ENCODE results near the gene RHOXF2.
"Not testable (repeated sequence)": the region's sequence is repeated elsewhere in the genome, so short reads cannot be mapped to it uniquely, and the experiment has no call there.

RHOXF2 gene, protein sequence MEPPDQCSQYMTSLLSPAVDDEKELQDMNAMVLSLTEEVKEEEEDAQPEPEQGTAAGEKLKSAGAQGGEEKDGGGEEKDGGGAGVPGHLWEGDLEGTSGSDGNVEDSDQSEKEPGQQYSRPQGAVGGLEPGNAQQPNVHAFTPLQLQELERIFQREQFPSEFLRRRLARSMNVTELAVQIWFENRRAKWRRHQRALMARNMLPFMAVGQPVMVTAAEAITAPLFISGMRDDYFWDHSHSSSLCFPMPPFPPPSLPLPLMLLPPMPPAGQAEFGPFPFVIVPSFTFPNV

GRCh38 chrX:120158313-120158712 is at the start of gene RHOXF2:
Gene RHOXF2 (plus strand): TSS chrX:120158613. CDS start chrX:120158751, 138 bp downstream.
- DNase-seq, result not testable (repeated sequence)

- DNase-seq, result no peak
Measured at GRCh38 chrX:120109378-120109777, 49.0 kb upstream of the RHOXF2 start.

GRCh38 chrX:120111611-120112010 is 46.8 kb upstream of the RHOXF2 start:
- DNase-seq, result no peak

- DNase-seq, result no peak
Measured at GRCh38 chrX:120115438-120115963, 42.9 kb upstream of the RHOXF2 start, which contains the start of gene RHOXF1. Gene RHOXF1 (minus strand): TSS chrX:120115913. CDS start chrX:120115862, 51 bp downstream.

DNA sequence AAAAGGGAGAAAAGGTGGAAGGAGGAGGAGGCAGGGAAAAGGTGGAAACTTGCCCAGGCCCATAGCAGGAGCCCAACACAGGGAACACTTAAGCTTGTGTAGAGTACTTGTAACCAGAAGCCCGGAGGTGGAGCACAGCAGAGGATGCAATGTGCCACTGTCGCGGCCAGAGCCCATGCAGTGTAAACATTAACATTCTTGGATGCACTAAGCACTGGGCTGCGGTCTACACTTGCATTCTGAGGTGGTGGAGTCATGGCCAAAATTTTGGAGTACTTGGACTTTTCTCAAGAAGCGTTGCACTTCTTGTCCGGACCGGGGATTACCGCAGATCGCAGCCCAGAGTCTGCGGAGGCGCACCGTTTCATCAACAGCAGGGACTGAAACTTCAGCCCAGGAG is 38.2 kb upstream of the RHOXF2 start:
- DNase-seq, result no peak

DNA sequence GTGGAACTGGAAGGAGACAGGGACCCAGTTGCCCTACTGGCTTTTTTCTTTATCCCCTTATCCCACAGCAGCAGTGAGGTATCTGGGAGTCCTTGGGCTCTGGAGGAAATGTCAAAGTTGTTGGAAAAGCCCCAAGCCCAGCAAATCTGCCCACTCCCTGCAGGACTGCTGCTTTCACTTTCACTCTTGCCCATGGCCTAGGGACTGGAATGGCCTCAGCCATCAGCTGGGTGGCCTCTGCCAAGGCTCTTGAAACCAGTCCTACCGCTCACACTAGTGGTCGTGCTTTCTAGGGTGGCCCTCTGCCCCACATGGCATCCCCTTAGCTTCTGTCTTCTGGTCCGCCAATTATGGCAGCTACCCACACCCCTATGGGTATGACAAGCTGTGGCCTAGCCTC is 33.0 kb upstream of the RHOXF2 start:
- DNase-seq, result no peak

- not testable (repeated sequence) for DNase-seq
Measured at GRCh38 chrX:120128306-120128846, 30.0 kb upstream of the RHOXF2 start.

DNA sequence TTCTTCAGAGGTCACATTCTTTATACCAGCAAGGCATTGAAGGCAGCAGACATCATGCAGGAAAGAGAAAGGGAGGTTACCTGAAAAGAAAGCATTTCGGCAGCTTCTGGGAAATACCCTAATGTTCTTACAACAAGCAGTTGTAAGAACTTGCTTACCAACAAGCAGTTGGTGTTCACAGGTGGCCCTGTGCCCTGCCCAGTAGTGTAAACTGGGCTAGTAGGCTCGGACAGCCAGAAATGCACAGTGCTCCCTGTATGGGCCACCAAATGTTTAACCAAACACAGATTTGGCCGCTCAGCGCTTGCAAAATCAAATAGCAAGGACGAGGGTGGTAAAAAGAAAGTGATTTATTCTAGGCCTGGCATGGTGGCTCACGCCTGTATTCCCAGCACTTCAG is 22.3 kb upstream of the RHOXF2 start:
- DNase-seq, result no peak

DNA sequence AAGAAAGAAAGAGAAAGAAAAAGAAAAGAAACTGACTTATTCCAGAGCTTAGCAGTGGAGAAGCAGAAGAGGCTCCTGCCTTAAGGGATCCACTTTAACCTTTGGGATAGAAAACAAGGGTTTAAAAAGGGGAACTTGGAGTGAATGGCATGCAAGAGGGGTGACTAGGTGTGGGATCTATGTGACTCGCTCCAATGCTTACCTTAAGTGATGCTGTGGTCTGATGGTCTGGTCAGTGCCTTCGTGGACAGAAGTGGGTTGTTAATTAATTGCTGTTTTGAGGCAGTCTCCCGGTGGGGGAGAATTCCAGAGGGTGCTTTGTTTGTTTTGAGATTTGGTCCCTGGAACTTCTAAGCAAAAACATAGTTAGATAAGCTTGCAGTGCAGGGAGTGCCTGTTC is 21.6 kb upstream of the RHOXF2 start:
- DNase-seq, result no peak

DNA sequence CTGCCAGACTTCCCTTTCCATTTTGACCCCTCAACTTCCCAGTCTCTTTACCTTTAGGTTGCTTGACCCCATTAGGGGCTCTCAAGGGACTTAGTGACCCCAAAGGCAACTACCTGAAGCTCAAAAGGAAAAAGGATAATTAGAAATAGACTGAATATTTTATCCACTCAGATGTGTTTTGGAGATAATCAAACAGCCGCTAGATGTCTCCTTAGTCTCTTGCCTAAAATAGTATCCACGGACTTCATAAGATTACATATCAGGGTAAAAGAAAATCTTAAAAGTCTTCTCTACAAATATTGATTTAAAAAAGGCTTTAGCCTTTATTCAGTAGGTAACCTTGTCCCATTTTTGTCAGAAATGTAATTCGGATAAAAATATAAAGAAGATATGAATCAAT is 21.0 kb upstream of the RHOXF2 start:
- no peak for DNase-seq

DNA sequence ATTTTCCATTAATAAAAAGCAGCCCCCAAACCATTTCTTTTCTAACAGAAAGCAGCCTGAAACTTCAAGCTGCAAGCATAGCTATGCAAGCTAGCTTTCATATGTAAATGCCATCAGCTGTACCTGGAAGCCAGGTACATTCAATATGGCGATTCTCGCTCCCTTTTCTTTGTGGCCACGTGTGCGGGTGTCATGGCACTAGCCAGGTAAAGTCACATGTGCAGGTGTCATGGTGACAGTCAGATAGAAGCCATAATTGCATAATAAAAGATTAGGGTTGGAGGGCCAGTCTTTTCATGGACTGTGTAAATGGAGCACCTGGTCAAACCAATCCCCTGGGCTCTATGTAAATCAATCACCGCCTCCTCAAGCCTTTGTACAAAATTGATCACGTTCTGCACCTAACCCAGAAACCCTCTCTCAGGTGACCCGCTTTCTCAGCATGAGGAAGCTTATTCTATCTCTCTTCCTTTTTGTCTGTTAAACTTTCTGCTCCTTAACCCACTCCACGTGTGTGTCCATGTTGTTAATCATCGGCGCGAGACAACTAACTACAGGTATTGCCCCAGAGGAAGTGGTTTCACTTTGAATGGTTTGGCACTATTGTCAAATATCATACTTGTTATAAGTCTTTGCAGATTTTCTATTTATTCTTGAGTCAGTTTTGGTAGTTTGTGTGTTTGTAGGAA is 18.0 kb upstream of the RHOXF2 start:
- DNase-seq, result no peak

GRCh38 chrX:120144178-120144844 is 14.1 kb upstream of the RHOXF2 start:
- peak; percentile 4 for DNase-seq

- DNase-seq, result no peak
Measured at GRCh38 chrX:120145295-120145925, 13.0 kb upstream of the RHOXF2 start.

DNA sequence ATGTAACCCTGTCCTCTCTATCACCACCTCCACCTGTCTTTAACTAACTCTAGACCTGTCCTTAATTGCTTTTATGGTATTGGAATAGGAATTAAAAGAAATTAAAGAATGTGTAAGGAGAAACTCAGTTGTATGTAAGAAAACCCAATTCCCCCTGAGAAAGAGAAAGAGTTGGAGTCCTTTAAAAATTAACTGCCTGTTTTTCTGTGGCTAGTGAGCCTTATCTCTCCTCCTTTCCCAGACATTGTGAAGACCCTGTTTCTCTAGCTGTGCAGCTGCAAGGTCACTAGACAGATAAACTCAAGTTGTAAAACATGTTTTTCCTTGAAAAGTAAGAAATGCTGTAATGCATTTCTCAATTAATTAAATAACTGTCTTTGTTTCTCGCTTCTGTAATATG is 12.1 kb upstream of the RHOXF2 start:
- DNase-seq, result not testable (repeated sequence)

DNA sequence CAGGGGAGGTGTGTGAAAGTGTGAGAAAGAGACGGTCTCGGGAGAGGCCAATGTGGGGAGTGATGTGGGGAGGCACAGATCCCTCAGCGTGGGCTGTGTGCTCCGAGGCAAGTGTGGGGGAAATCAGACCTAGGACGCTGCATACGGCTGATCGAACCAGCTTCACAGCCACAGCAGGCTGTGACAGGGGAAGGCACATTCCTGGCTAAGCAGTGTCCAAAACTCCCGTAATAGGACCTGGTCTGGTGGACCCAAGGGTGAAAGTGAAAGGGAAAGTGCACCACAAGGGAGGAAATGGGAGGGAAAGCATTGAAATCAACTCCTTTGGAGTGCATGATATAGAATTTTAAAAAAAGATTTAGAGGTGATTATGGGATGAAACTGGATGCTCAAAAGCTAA is 10.9 kb upstream of the RHOXF2 start:
- no peak for DNase-seq

- DNase-seq, result not testable (repeated sequence)
Measured at GRCh38 chrX:120150109-120150744, 8.2 kb upstream of the RHOXF2 start.

DNA sequence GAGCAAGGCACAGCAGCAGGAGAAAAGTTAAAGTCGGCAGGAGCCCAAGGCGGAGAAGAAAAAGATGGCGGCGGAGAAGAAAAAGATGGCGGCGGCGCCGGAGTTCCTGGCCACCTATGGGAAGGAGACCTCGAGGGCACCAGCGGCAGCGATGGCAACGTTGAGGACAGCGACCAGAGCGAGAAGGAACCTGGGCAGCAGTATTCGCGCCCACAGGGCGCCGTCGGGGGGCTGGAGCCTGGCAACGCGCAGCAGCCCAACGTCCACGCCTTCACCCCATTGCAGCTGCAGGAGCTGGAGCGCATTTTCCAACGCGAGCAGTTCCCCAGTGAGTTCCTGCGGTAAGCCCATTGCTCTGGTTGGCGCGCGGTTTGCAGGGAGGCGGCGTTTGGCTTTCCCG is 673 bp downstream of the RHOXF2 start:
- DNase-seq, result not testable (repeated sequence)

- not testable (repeated sequence) for DNase-seq
Measured at GRCh38 chrX:120193254-120193653, 34.8 kb downstream of the RHOXF2 start.

- DNase-seq, result not testable (repeated sequence)
Measured at GRCh38 chrX:120193720-120194119, 35.3 kb downstream of the RHOXF2 start.

- DNase-seq, result not testable (repeated sequence)
Measured at GRCh38 chrX:120195786-120196185, 37.4 kb downstream of the RHOXF2 start.

- not testable (repeated sequence) for DNase-seq
Measured at GRCh38 chrX:120196626-120197283, 38.3 kb downstream of the RHOXF2 start.

DNA sequence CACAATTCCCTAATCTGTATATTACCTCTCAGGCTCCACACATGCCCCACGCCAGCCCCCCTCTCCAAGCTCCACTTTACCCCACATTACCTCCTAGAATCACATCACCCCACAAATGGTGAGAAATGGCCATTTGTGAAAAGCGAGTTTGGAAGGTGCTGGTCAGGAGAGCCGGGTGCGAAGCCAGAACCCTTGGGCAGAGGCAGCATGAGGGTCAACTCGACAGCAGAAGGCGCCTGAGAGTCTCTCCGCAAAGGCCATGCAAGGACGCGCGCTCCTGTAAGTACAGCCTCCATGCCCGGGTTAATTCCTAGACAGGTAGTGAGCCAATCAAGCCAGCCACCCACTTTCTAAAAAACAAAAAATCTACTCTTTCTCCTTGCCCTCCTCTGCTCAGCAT is 42.4 kb downstream of the RHOXF2 start:
- no peak for DNase-seq

Data from stimulated activated CD4-positive, alpha-beta T cell treated with anti-CD3 and anti-CD28 coated beads, Interleukin-15, amount 100 ng/mL, for 24 hours (primary cell).